Stimulated activated CD4-positive, alpha-beta T cell treated with anti-CD3 and anti-CD28 coated beads, Interleukin-12 subunit alpha, Interleukin-12 subunit beta, amount 100 ng/mL, for 24 hours (primary cell): ENCODE data around the gene EPAS1.

Experiments
- DNase-seq, 2 experiments: peaks; one replicate each; pipeline ENCODE4 v3.0.0-alpha.2; 2020; ENCODE audit warnings: low read depth in 2 of 2

EPAS1 gene

DNA sequence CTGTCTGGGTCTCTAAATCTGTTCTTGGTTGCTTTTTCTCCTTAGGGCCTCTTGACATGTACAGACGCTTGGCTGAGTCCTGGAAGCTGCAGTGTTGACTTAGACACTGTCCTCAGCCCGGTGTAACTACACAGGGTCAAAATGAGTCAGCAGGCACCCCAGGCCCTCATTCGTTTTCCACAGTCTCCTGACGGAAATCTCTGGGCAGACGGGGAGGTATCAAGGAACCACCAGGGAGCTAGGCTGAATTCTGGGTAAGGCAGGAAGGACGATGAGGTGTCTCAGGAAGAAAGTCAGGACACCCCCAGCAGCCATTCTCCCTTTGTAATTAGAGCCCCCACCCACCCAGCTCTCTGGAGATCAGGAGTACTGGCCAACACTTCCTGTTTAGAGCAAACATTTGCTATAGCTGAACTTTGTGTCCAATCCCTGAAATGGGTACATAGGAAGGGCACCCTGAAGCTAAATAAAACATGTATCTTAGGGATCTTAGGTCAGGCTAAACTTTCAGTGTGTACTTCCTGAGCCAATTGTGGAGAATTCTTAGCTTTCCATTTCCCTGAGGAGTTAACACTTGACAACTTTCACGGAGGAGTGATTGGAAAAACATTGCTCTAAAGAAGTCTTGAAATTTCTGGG lies 23.9 kb upstream of the EPAS1 start:
- no peak for DNase-seq

DNA sequence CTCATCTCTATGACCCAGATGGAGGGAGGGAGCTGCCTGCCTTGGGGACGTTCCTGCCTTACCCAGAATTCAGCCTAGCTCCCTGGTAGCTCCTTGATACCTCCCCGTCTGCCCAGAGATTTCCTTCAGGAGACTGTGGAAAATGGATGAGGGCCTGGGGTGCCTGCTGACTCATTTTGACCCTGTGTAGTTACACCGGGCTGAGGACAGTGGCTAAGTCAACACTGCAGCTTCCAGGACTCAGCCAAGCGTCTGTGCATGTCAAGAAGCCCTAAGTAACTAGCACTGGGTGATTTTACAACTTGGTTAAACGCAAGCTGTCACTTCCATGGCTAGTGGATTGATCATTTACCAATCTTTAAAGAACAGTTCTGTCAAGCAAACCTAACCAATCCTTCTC lies 23.3 kb upstream of the EPAS1 start:
- DNase-seq, result no peak

DNA sequence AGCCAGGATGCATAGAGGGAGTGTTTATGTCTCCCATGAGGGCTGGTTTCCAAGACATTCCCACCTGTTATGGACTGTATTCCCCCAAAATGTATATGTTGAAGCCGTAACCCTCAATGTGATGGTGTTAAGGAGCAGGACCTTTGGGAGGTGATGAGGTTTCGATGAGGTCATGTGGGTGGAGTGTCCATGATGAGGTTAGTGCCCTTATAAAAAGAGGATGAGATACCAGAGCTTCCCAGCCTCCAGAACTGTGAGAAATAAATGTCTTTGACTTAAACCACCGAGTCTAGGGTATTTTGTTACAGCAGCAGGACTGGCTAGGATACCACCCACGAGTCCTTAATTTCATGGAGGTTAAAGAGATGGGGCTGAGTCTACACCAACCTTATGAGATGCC lies 22.6 kb upstream of the EPAS1 start:
- no peak for DNase-seq

DNA sequence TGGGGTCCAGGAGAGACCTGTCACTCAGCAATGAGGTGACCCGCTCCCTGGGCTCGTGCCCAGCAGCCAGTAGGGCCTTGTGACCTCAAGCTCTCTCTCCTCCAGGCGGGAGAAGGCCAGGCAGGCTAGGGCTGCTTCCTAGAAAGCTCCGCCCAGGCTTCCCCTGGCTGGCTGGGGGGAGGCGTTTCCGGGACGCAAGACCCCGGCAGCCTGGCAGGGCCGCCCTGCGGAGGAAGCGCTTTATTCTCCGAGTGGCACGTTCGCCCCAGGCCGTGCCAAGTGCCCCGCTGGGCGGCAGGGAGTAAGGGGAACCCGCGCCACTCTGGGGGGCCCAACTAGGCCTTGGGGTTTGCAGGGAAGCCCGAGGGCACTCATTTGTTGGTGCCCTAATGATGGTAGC lies 21.2 kb upstream of the EPAS1 start:
- DNase-seq, result no peak

DNA sequence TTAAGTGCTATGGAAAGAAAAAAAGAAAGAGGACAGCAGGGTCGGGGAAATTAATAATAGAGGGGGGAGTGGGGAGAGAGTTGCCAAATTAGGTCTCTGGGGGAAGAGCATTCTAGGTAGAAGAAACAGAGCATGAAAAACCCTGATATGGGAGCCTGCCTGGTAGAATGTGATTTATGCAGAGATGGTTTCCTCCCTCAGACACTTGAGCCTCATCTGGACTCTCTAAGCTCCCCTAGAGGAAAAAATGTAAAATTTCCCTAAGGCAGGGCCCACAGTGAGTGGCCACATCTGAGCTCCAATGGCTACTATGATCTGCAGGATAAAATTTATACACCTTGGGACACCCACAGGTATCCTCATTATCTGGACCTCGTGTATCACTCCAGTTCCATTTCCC lies 20.6 kb upstream of the EPAS1 start:
- DNase-seq, result no peak

DNA sequence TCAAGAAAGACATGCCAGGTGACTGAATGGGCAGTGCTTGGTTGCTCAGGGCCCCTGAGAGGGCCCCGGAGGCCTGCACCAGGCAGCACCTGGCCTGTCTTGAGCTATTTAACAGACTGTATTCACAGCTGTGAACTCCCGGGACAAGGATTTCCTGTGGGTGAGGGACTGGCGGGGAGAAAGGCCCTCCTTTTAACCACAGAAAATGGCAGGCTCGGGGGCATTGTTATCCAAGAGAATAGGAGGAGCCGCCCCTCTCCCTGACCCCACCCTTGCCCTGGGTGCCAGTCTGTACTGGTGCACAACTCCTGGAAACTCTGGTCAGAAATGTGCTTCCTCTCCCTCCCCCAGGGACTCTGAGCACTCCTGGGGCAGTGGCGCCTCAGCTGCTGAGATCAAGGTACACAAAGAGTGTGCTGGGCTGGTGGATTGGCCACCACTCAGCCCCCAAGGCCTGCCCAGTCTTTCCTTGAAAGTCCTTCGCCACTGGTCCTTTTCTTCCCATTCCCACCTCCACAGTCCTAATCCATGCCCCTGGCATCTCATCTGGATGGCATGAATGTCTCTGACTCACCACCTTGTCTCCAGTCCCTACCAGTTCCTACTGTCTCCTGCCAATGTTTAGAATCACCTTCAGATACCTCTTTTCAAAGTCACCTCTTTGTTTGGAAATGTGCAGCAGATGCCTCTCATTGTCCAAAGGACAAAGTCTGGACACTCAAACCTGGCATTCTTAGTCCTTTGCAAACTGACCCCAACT lies 19.6 kb upstream of the EPAS1 start:
- no peak for DNase-seq

DNA sequence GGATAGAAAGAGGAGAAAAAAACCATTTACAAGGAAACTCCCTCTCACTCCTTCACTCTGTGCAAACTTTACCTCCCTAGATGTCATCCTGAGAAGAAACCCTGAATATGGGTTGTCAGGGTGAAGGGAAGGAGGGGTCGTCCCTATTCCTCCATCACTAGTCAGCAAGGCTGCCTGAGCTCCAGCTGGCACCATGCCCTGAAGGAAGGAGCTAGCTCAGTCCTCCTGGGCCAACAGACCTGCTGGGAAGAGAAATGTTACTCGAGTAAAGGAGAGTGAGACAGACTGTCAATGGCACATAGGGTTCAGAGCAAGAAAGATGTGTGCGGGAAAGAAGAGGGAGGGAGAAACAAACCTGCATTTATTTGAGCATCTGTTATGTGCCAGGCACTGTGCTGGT lies 18.3 kb upstream of the EPAS1 start:
- no peak for DNase-seq

DNA sequence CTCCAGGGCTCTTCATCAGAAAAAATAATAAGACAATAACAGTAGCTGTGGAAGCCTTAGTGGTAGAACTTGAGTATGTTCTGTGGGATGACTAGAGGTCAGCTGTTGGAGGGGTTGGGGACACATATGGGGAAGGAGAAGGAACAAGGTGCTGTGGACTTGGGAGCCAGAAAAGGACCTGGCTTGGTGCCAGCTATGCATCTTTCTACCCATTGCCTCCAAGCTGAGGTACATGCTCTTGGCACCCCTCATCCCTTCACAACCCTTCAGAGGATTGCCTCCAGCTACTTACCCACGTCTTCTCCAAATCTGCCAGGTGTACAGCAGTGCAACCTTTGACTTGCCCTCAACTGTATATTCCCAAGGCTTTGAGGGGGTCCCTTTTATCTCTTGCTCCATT lies 15.3 kb upstream of the EPAS1 start:
- DNase-seq, result no peak

DNA sequence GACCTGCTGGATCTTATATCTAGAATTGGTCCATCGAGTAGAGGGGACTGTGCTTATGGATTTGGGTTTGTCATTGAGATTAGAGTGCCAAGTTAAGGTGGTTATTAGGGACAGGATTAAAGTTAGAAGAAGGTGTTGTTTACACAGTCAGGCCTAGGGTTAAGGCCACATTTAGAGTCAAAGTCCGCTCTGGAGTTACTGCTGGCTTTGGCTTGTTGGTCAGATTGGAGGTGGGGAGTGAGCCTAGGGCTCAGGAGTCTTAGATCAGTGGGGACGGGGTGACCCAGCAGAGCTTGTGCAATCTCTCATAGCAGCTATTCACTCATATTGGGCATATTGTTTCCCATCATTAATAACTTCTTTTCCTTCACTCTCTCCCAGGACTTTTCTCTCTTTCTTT lies 13.5 kb upstream of the EPAS1 start:
- no peak for DNase-seq

DNA sequence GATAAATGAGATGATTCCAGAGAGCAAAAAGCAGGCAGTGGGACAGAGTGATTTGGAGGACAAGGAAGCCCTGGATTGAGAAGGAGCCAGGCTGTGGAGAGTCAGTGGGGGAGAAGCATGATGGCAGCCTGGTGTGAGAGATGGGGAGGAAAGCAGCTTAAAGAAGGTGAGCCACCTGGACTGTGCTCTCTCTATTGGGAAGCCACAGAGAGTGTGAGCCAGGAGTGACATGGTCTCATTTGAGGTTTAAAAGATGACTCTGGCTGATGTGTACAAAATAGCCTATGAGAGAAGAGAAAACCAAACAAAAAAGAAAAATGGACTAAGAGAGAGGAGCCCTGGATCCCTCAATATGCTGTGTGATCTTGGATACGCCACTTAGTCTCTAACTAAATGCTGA lies 12.9 kb upstream of the EPAS1 start:
- no peak for DNase-seq

DNA sequence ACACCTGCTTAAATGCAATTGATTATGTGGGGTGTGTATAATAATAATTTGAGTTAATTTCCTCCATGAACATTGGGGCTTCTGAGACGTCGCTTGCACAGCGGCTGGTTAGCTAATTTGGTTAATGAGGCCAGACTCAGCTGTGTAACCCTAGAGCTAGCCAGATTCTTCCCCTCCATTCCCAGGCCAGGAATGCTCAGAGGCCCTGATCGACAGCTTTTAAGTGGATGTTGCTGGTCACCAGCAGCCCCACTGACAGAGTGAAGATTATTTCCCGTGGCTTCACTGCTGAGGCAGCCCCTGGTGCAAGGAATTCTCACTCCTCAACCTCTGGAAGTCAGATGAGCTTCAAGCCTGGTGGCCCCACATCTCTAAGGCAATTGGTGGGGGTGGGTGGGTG lies 12.4 kb upstream of the EPAS1 start:
- DNase-seq, result no peak

DNA sequence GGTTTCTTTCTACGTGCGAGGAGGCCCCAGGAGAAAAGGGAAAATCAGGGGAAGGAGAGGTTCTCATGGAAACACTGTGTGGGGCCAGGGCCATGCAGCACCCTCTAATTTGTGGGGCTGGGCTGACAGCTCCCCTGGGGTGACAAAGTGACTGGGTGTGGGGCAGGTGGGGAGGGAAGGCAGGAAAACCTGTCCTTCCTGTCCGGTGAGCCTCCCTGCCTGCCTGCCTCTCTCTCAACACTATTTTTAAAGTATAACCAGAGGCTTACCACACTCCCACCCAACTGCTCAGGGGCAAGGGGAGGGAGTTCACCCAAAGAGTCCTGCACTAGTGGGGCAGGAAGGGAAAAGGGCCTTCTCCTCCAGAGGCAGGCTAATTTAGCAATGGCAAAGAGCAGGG lies 10.5 kb upstream of the EPAS1 start:
- DNase-seq, result no peak

DNA sequence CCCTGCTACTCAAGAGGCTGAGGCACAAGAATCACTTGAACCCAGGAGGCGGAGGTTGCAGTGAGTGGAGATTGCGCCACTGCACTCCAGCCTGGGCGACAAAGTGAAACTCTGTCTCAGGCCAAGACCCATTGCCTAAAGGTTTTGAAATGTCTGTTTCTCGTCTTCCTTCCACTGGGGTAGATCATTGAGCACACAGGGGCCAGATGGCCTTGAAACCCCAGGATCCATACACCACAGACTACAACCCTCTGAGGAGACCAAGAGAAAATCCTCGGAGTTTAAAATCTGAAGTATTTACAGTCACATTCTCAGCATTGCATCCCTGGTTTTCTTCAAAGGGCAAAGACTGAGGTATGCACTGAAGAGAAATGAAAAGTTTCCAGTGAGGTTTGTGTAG lies 7.1 kb upstream of the EPAS1 start:
- no peak for DNase-seq

DNA sequence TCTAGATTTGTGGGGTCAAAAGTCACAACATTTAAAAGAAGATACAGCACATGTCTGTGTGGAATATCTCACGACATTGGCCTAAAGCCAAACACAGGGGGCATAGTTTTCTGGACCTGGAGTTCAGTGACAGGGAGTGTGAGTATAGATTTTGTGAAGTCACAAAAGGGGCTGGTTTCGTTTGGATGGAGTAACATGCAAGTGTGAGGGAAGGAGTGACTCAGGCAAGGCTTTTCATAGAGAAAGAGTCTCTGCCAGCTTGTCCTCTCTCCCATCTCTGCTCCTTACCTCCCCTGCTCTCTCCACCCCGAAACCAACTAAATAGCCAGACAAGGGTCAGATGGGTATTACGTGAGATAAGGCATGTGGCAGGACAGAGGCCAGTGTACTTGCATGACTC lies 3.7 kb upstream of the EPAS1 start:
- no peak for DNase-seq

DNA sequence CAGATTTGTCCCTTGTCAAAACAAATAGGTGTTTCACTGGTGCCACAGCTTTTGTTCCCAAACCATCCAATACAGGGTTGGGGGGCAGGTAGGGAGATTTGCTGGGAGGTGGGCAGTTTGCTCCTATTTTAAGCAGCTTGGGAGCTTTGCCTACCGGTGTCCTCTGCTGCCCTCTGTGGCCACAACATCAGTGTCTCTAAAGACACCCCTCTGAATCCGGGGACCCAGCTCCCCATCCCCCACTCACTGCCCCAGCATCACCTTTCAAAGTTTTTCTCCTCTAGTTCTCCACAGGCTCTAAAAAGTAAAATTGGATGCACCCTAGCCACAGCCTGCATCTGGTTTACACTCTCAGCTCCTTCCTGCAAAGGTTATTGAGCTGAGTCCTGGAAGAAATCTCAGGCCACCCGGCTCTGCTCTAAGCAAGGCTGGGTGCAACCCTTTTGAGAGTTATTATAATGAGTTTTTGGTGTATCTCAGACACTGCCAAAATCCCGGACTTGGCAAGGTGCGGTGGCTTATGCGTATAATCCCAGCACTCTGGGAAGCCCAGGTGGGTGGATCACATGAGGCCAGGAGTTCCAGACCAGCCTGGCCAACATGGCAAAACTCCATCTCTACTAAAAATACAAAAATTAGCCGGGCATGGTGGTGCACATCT lies 2.9 kb upstream of the EPAS1 start:
- DNase-seq, result no peak

DNA sequence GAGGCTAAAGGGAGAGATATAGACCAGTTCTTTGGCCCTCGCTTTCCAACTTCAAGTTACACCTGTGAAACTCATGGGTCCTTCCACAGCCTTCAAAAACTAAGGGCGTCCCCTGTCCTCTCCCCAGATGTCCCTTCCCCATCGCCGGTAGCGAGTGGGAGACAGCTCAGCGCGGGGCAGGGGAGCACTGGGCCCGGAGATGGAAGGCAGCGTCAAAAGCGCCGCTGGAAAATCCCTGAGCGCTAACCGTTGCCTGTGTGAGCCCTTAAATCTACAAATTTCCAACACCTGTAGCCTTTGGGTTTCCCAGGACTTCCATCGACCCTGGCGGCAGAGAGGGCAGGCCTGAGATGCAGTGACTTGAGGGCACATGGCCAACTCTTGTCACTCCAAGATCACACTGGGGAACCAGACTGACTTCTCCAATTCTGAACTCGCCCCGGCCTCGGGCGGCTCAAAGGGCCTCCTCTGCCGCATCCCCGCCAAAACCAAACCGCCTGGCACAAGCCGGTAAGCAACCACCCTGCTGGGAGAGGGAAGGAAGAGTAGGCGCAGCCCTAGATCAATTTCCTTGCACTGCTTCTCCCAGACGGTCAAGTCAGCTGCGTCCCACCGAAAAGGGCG lies 879 bp upstream of the EPAS1 start:
- DNase-seq, result no peak

DNA sequence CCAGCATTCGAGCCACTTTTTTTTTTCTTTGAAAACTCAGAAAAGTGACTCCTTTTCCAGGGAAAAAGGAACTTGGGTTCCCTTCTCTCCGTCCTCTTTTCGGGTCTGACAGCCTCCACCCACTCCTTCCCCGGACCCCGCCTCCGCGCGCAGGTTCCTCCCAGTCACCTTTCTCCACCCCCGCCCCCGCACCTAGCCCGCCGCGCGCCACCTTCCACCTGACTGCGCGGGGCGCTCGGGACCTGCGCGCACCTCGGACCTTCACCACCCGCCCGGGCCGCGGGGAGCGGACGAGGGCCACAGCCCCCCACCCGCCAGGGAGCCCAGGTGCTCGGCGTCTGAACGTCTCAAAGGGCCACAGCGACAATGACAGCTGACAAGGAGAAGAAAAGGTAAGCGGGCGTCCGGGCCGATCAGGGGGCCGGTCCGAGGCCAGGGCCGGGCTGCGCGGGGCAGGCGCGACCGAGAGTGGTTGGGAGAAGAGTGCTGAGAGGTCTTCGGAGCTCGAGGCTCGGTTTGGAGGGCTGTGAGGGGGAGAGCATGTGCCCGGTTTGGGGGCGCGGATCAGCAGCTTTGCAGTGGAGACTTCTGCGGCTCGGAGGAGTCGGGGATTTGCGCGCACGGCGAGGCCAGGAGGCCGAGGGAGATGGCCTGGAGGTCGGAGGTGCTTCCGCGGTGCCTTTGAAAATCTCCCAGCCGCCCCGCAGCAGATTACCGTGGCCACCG lies 502 bp downstream of the EPAS1 start:
- DNase-seq, result peak in 1 of 2 experiments; percentile 42

DNA sequence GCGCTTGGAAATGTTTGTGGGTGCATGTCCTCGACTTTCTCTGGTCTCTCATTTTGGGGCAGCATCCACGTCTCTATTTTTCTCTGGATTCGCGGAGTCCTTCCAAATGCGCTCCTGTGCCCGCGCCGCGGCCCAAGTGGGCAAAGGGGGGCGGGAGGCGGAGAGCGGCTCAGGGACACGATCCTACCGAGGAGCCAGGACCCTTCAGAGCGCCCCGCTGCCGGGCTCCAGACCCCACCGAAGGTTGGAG lies 990 bp downstream of the EPAS1 start:
- no peak for DNase-seq

DNA sequence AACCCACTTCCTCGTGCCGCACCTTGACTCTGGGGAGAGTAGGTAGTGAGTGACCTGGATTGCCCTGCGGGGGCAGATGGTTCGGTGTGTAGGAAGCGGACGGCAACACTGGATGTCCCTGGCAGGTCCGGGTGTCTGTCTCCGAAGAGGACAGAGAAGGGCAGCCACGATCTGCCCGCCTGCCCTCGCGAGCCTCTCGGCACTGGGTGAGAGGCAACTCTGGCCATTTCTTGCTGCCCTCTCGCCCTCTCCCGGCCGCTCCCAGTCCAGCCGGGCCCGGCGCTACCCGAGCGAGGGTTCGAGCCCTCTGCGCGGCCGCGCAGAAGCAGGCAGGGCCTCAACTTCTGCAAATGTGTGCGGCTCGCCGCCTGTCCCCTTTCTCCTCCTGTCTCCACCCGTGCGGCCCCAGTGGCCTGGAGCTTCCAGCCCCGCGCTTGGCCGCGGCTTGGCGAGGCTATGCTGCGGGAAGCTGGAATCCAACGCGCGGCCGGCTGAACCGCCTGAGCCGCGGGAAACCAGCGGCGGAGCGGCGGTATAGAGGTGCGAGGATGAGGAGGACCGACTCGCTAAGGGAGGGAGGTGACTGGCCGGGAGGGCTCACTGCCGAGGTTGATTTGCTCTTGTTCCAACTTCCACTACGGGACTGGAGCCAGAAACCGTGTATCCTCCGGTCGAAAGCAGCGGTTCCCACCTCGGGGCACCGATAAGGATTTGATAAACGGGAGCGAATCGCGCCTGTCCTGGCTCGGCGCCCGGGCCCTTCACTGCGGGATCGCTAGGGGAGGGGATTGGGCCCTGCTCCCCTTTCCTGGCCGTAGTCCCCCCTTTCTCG lies 1.5 kb downstream of the EPAS1 start:
- DNase-seq, result peak in 1 of 2 experiments; percentile 8

DNA sequence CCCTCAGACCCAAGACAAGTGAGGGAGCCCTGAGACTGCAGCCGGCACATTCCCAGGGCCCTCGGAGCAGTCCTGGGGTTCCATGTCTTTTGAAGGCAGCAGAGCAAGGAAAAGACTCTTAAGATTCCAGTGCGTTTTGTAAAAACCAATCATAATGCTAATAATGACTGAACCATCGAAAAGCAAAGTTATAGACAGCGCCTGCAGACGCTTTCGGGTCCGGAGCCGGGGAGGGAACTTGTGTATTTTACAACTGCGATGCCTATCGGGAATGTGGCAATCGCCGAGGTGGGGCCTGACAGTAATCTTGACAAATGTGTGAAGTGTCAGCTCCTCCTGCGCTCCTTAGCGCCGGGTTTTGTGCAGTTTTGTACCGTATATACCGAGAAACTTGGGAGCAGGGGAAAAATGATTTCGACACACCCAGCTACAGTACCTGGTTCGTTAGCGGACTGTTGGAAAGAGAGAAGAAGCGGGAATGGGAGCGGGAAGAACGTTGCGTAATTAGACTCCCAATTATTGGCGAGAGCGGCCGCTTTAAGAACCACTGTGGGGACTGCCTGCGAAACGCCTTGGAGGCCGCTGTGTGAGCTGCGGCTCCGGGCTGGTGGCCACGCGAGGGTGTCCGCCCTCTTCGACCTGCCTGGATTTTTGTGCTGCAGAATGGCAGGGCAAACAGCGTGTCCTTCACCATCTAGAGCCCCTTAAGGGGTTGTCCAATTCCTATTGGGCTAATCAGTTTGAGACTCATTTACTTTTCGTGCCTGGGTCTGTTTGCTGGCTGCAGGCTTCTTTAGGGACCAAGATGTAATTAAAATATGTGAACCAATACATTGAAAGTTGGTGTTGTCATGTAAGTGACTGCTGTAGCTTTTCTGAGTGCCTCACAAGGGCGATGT lies 2.4 kb downstream of the EPAS1 start:
- no peak for DNase-seq
